Liver (tissue), 9 donors: Measurements from ENCODE around the gene LPP. TPM values are rescaled to one million over a fixed set of nuclear protein-coding genes. Genes with fewer than 3 reads are reported as not detected.

Source experiments
- DNase-seq: peaks from one replicate; pipeline ENCODE4 v3.0.0-alpha.2; 2017; ENCODE audit warnings: low spot score
- H3K27ac ChIP-seq, 2 donors: one replicate each; pipeline ENCODE4 v1.7.0; 2013; ENCODE audit warnings: inconsistent platforms in 2 of 2, low read length in 2 of 2, control low read depth in 1 of 2, low read depth in 1 of 2, mild to moderate bottlenecking in 1 of 2
- H3K27me3 ChIP-seq, 4 donors: one replicate each; pipeline versions ENCODE4 v1.6.1 to v1.7.0; 2013; ENCODE audit warnings: low read length in 3 of 4, inconsistent platforms in 1 of 4, mild to moderate bottlenecking in 1 of 4, moderate library complexity in 1 of 4; ENCODE audit not compliant: control insufficient read depth in 4 of 4, insufficient read depth in 4 of 4
- H3K36me3 ChIP-seq, 4 donors: one replicate each; pipeline versions ENCODE4 v1.6.1 to v1.7.0; 2013; ENCODE audit warnings: low read length in 3 of 4, mild to moderate bottlenecking in 3 of 4, low read depth in 1 of 4, moderate library complexity in 1 of 4; ENCODE audit not compliant: control insufficient read depth in 4 of 4, insufficient read depth in 3 of 4
- H3K4me1 ChIP-seq, 4 donors: one replicate each; pipeline versions ENCODE4 v1.6.1 to v1.7.0; 2013; ENCODE audit warnings: low read length in 3 of 4, mild to moderate bottlenecking in 3 of 4, moderate library complexity in 1 of 4; ENCODE audit not compliant: control insufficient read depth in 4 of 4, insufficient read depth in 4 of 4
- H3K4me3 ChIP-seq, 3 donors: one replicate each; pipeline versions ENCODE4 v1.6.1 to v1.7.0; 2013; ENCODE audit warnings: low read length in 3 of 3, control low read depth in 1 of 3, low read depth in 1 of 3, mild to moderate bottlenecking in 1 of 3
- H3K9ac ChIP-seq, 2 donors: one replicate each; pipeline ENCODE4 v1.7.0; 2013; ENCODE audit warnings: low read length in 2 of 2, mild to moderate bottlenecking in 2 of 2, moderate library complexity in 2 of 2, control low read depth in 1 of 2, low read depth in 1 of 2
- H3K9me3 ChIP-seq, 4 donors: one replicate each; pipeline versions ENCODE4 v1.6.1 to v1.7.0; 2013; ENCODE audit warnings: low read length in 3 of 4; ENCODE audit not compliant: control insufficient read depth in 4 of 4
- ATF3 ChIP-seq: IDR thresholded peaks from 2 replicates; pipeline ENCODE4 v1.6.1; 2016; ENCODE audit warnings: antibody characterized with exemption
- CTCF ChIP-seq: fragments of 150-350 bp; IDR thresholded peaks from 2 replicates; pipeline ENCODE4 v1.5.1; 2017; ENCODE audit warnings: improper control_type of control experiment, low read depth, low read length; ENCODE audit not compliant: missing input control
- EGR1 ChIP-seq, 2 donors: IDR thresholded peaks; 2 replicates each; pipeline ENCODE4 v1.6.1; 2016 to 2018; ENCODE audit warnings: antibody characterized with exemption in 2 of 2, low read depth in 2 of 2
- FOXA1 ChIP-seq: IDR thresholded peaks from 2 replicates; pipeline ENCODE4 v1.6.1; 2016; ENCODE audit warnings: antibody characterized with exemption
- FOXA2 ChIP-seq: IDR thresholded peaks from 2 replicates; pipeline ENCODE4 v1.6.1; 2016; ENCODE audit warnings: antibody characterized with exemption
- GABPA ChIP-seq, 2 donors: IDR thresholded peaks in 1 of 2; conservative IDR thresholded peaks in 1 of 2; 2 replicates each; pipeline ENCODE4 v1.6.1; 2016; ENCODE audit warnings: antibody characterized with exemption in 2 of 2, mild to moderate bottlenecking in 1 of 2, moderate library complexity in 1 of 2
- HNF4A ChIP-seq, 2 donors: conservative IDR thresholded peaks; 2 replicates each; pipeline ENCODE4 v1.6.1; 2016; ENCODE audit warnings: antibody characterized with exemption in 2 of 2, mild to moderate bottlenecking in 2 of 2
- HNF4G ChIP-seq: IDR thresholded peaks from 2 replicates; pipeline ENCODE4 v1.6.1; 2016; ENCODE audit warnings: antibody characterized with exemption
- JUND ChIP-seq, 2 donors: IDR thresholded peaks; 2 replicates each; pipeline ENCODE4 v1.6.1; 2016; ENCODE audit warnings: antibody characterized with exemption in 2 of 2
- MAX ChIP-seq: IDR thresholded peaks from 2 replicates; pipeline ENCODE4 v1.6.1; 2016; ENCODE audit warnings: antibody characterized with exemption
- NR2F2 ChIP-seq: IDR thresholded peaks from 2 replicates; pipeline ENCODE4 v1.6.1; 2016; ENCODE audit warnings: antibody characterized with exemption
- RAD21 ChIP-seq, 2 donors: IDR thresholded peaks; 2 replicates each; pipeline ENCODE4 v1.6.1; 2016; ENCODE audit warnings: antibody characterized with exemption in 2 of 2, mild to moderate bottlenecking in 2 of 2
- REST ChIP-seq: IDR thresholded peaks from 2 replicates; pipeline ENCODE4 v1.6.1; 2016; ENCODE audit warnings: antibody characterized with exemption, mild to moderate bottlenecking
- RXRA ChIP-seq, 2 donors: IDR thresholded peaks; 2 replicates each; pipeline ENCODE4 v1.6.1; 2017 to 2018; ENCODE audit warnings: antibody characterized with exemption in 2 of 2, mild to moderate bottlenecking in 1 of 2
- SP1 ChIP-seq: IDR thresholded peaks from 2 replicates; pipeline ENCODE4 v1.6.1; 2018; ENCODE audit warnings: antibody characterized with exemption, mild to moderate bottlenecking
- TAF1 ChIP-seq: conservative IDR thresholded peaks from 2 replicates; pipeline ENCODE4 v1.6.1; 2016; ENCODE audit warnings: antibody characterized with exemption, mild to moderate bottlenecking
- YY1 ChIP-seq: IDR thresholded peaks from 2 replicates; pipeline ENCODE4 v1.6.1; 2016; ENCODE audit warnings: antibody characterized with exemption, mild to moderate bottlenecking
- ZBTB33 ChIP-seq: IDR thresholded peaks from 2 replicates; pipeline ENCODE4 v1.6.1; 2016; ENCODE audit warnings: antibody characterized with exemption
- WGBS: extraction: QIAGEN DNeasy Blood & Tissue Kit; methylation state at CpG from one replicate; pipeline ENCODE4 v1.1.7; 2013; 5-methylcytosine and 5-hydroxymethylcytosine counted together
- polyA plus RNA-seq, 2 donors: library from polyadenylated mRNA; stranded (reverse) in 1 of 2; unstranded in 1 of 2; fragments of 200-250 nt in 1 of 2; fragments of >200 nt in 1 of 2; fragmentation: Nextera tagmentation in 1 of 2; extraction: Ambion mirVana in 1 of 2; gene quantifications; one replicate each; pipeline versions ENCODE4 v1.2.1 to v1.2.3, GENCODE V29; 2013 to 2015
- total RNA-seq, 2 donors: library from RNA; depleted of rRNA; stranded (reverse); fragments of >200 nt; gene quantifications; one replicate each; pipeline ENCODE4 v1.2.3, GENCODE V29; 2014
- donor health status: healthy.
- donor health status: healthy.
- donor health status: healthy.
- donor health status: healthy.
- donor health status: healthy.

The LPP gene
- total and polyA plus RNA-seq, 4 donors, result 3.3 to 53.7 (median 28.2) TPM

GRCh38 chr3:188303286-188303799 lies 149.4 kb downstream of the LPP start:
- Histone ChIP-seq H3K4me3 (no peak overlapping the region), H3K36me3 (no peaks in the 10 kb centered on the region), H3K27ac (peak overlapping the region; percentile 36 to 39), H3K9me3 (no peaks in the 10 kb centered on the region), H3K27me3 (no peaks in the 10 kb centered on the region), H3K9ac (no peak overlapping the region), H3K4me1 (peaks cover 2 to 42% (median 32%) of the 10 kb centered on the region in 4 donors)
- WGBS, result 90% methylated on average over 2 of the region's 2 CpGs
- TF ChIP-seq YY1 (no peak), FOXA2 (no peak), MAX (no peak), HNF4G (no peak), JUND (IDR thresholded peaks at IDR 0.05) (no peak), RAD21 (IDR thresholded peaks at IDR 0.05) (no peak), NR2F2 (no peak), ATF3 (no peak), SP1 (no peak), HNF4A (conservative IDR thresholded peaks at IDR 0.05) (no peak), REST (no peak), FOXA1 (no peak)
- no peak for DNase-seq

GRCh38 chr3:188303823-188304222 lies 149.9 kb downstream of the LPP start:
- Histone ChIP-seq H3K9me3 (no peaks in the 10 kb centered on the region), H3K27me3 (no peaks in the 10 kb centered on the region), H3K4me1 (peaks cover 2 to 37% (median 31%) of the 10 kb centered on the region in 4 donors), H3K27ac (peak overlapping the region; percentile 5 to 45), H3K36me3 (no peaks in the 10 kb centered on the region), H3K9ac (no peak overlapping the region), H3K4me3 (no peak overlapping the region)
- WGBS, result 83% methylated on average over 3 of the region's 3 CpGs
- DNase-seq, result no peak
- TF ChIP-seq GABPA (IDR thresholded peaks at IDR 0.05 in 1 of 2, conservative IDR thresholded peaks at IDR 0.05 in 1 of 2) (no peak), HNF4A (conservative IDR thresholded peaks at IDR 0.05) (no peak), ATF3 (no peak), FOXA1 (no peak), ZBTB33 (no peak), MAX (no peak), RAD21 (IDR thresholded peaks at IDR 0.05) (no peak), JUND (IDR thresholded peaks at IDR 0.05) (no peak), RXRA (IDR thresholded peaks at IDR 0.05) (no peak), EGR1 (IDR thresholded peaks at IDR 0.05; ENCODE audit: low read depth in 2 of 2) (no peak), FOXA2 (no peak), YY1 (no peak), SP1 (no peak), TAF1 (no peak), CTCF (no peak), HNF4G (no peak)
